ENCODE results near the gene SYS1.

The SYS1 gene

GRCh38 chr20:45409521-45410272 is 46.7 kb downstream of the SYS1 start:
- H3K36me3 ChIP-seq (ENCODE audit: control insufficient read depth in 1 of 2, insufficient read depth in 2 of 2, low read length in 2 of 2) = peaks cover 24 to 34% of the 10 kb centered on the region in 2 donors
- H3K27me3 ChIP-seq (ENCODE audit: low read depth, low read length) = no peaks in the 10 kb centered on the region
- no peak overlapping the region for H3K27ac ChIP-seq (ENCODE audit: low read length)
- H3K9me3 ChIP-seq (ENCODE audit: control insufficient read depth in 1 of 2, low read length in 2 of 2) = no peaks in the 10 kb centered on the region
- H3K4me1 ChIP-seq (ENCODE audit: control insufficient read depth in 1 of 2, insufficient read depth in 2 of 2, low read length in 2 of 2) = peaks cover 0 to 15% of the 10 kb centered on the region in 2 donors
- H3K4me3 ChIP-seq (ENCODE audit: low read depth in 1 of 2, low read length in 2 of 2) = no peak overlapping the region

- no peak overlapping the region for H3K4me3 ChIP-seq (ENCODE audit: low read depth in 1 of 2, low read length in 2 of 2)
- H3K27ac ChIP-seq (ENCODE audit: low read length) = peak overlapping the region; percentile 41
- H3K4me1 ChIP-seq (ENCODE audit: control insufficient read depth in 1 of 2, insufficient read depth in 2 of 2, low read length in 2 of 2) = peaks cover 0 to 15% of the 10 kb centered on the region in 2 donors
These were observed 47.9 kb downstream of the SYS1 start for GRCh38 chr20:45410887-45411286.

GRCh38 chr20:45412653-45413052 is 49.7 kb downstream of the SYS1 start:
- Histone ChIP-seq H3K9me3 (ENCODE audit: control insufficient read depth in 1 of 2, low read length in 2 of 2) (no peaks in the 10 kb centered on the region), H3K27ac (ENCODE audit: low read length) (no peak overlapping the region), H3K4me3 (ENCODE audit: low read depth in 1 of 2, low read length in 2 of 2) (no peak overlapping the region), H3K36me3 (ENCODE audit: control insufficient read depth in 1 of 2, insufficient read depth in 2 of 2, low read length in 2 of 2) (peaks cover 24 to 34% of the 10 kb centered on the region in 2 donors), H3K27me3 (ENCODE audit: low read depth, low read length) (no peaks in the 10 kb centered on the region), H3K4me1 (ENCODE audit: control insufficient read depth in 1 of 2, insufficient read depth in 2 of 2, low read length in 2 of 2) (peaks cover 8 to 25% of the 10 kb centered on the region in 2 donors)

More at GRCh38 chr20:45410887-45411286, 47.9 kb downstream of the SYS1 start:
- Histone ChIP-seq H3K9me3 (ENCODE audit: control insufficient read depth in 1 of 2, low read length in 2 of 2) (no peaks in the 10 kb centered on the region), H3K27me3 (ENCODE audit: low read depth, low read length) (no peaks in the 10 kb centered on the region), H3K36me3 (ENCODE audit: control insufficient read depth in 1 of 2, insufficient read depth in 2 of 2, low read length in 2 of 2) (peaks cover 24 to 34% of the 10 kb centered on the region in 2 donors)

GRCh38 chr20:45413479-45413878 is 50.5 kb downstream of the SYS1 start:
- H3K27me3 ChIP-seq (ENCODE audit: low read depth, low read length) = no peaks in the 10 kb centered on the region
- H3K9me3 ChIP-seq (ENCODE audit: control insufficient read depth in 1 of 2, low read length in 2 of 2) = no peaks in the 10 kb centered on the region
- no peak overlapping the region for H3K27ac ChIP-seq (ENCODE audit: low read length)
- H3K4me1 ChIP-seq (ENCODE audit: control insufficient read depth in 1 of 2, insufficient read depth in 2 of 2, low read length in 2 of 2) = peaks cover 8 to 23% of the 10 kb centered on the region in 2 donors
- H3K36me3 ChIP-seq (ENCODE audit: control insufficient read depth in 1 of 2, insufficient read depth in 2 of 2, low read length in 2 of 2) = peaks cover 21 to 37% of the 10 kb centered on the region in 2 donors
- H3K4me3 ChIP-seq (ENCODE audit: low read depth in 1 of 2, low read length in 2 of 2) = no peak overlapping the region

- Histone ChIP-seq H3K4me3 (ENCODE audit: low read depth in 1 of 2, low read length in 2 of 2) (peak within 1 kb of the TSS; percentile 91 to 93), H3K27me3 (ENCODE audit: low read depth, low read length) (no peaks in the 10 kb centered on the region), H3K27ac (ENCODE audit: low read length) (peak within 1 kb of the TSS; percentile 93), H3K36me3 (ENCODE audit: control insufficient read depth in 1 of 2, insufficient read depth in 2 of 2, low read length in 2 of 2) (peaks cover 18 to 29% of the 10 kb centered on the region in 2 donors), H3K4me1 (ENCODE audit: control insufficient read depth in 1 of 2, insufficient read depth in 2 of 2, low read length in 2 of 2) (peaks cover 17 to 33% of the 10 kb centered on the region in 2 donors), H3K9me3 (ENCODE audit: control insufficient read depth in 1 of 2, low read length in 2 of 2) (no peaks in the 10 kb centered on the region)
These were observed 53.1 kb downstream of the SYS1 start, which contains the start of gene PIGT for GRCh38 chr20:45415822-45416637. PIGT (plus strand) TSS chr20:45416141; CDS start chr20:45416157, 16 bp downstream.

GRCh38 chr20:45416917-45417316 is 54.0 kb downstream of the SYS1 start:
- H3K4me3 ChIP-seq (ENCODE audit: low read depth in 1 of 2, low read length in 2 of 2) = peak overlapping the region; percentile 91 to 93
- peaks cover 25 to 29% of the 10 kb centered on the region in 2 donors for H3K36me3 ChIP-seq (ENCODE audit: control insufficient read depth in 1 of 2, insufficient read depth in 2 of 2, low read length in 2 of 2)
- H3K9me3 ChIP-seq (ENCODE audit: control insufficient read depth in 1 of 2, low read length in 2 of 2) = no peaks in the 10 kb centered on the region
- peaks cover 17 to 33% of the 10 kb centered on the region in 2 donors for H3K4me1 ChIP-seq (ENCODE audit: control insufficient read depth in 1 of 2, insufficient read depth in 2 of 2, low read length in 2 of 2)
- no peaks in the 10 kb centered on the region for H3K27me3 ChIP-seq (ENCODE audit: low read depth, low read length)
- peak overlapping the region; percentile 93 for H3K27ac ChIP-seq (ENCODE audit: low read length)

Data from muscle layer of duodenum (tissue), 2 donors.